Stimulated activated CD8-positive, alpha-beta memory T cell treated with anti-CD3 and anti-CD28 coated beads, Interleukin-12 subunit alpha, Interleukin-12 subunit beta, amount 100 ng/mL, for 24 hours (primary cell): ENCODE measurements around the gene SRPK2.

Experiments
- DNase-seq: peaks from one replicate; pipeline ENCODE4 v3.0.0-alpha.2; 2020; ENCODE audit errors: extremely low read depth

SRPK2 gene

DNA sequence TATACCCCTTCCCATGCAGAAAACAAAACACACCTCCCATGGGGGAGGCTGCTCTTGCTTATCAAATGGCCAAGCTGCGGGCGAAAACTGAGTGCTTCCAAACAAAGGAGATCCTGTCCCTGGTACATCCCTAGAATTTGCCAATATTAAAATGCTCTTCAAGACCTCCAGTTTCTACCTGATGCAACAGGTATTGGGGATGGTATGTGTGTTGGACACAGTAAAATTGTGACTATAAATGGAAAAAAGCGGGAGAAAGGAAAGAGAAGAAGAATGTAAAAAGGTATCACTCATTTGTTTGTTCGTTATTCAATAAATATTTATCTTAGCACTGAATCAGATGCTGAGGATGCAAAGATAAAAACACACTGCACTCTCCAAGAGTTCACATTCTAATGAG, 250.8 kb downstream of the SRPK2 start:
- DNase-seq: no peak

DNA sequence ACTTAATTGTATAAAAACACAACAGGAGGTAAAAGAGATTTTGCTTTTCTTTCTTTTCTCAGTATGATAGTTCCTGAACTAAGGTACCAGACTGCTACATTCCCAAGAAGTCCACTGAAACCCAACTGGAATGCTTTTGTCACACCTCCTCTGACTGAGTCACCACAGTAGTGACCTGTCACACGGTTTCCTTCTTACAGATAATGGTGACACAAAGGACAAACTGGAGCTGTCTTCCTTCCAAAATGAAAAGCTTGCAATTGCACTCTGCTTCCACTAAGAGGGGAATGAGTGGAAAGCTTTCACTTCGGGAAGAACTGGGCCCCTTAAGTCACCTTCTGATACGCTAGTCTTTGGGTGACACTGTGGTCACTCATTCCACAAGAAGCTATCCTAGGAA, 252.5 kb downstream of the SRPK2 start:
- DNase-seq: no peak

DNA sequence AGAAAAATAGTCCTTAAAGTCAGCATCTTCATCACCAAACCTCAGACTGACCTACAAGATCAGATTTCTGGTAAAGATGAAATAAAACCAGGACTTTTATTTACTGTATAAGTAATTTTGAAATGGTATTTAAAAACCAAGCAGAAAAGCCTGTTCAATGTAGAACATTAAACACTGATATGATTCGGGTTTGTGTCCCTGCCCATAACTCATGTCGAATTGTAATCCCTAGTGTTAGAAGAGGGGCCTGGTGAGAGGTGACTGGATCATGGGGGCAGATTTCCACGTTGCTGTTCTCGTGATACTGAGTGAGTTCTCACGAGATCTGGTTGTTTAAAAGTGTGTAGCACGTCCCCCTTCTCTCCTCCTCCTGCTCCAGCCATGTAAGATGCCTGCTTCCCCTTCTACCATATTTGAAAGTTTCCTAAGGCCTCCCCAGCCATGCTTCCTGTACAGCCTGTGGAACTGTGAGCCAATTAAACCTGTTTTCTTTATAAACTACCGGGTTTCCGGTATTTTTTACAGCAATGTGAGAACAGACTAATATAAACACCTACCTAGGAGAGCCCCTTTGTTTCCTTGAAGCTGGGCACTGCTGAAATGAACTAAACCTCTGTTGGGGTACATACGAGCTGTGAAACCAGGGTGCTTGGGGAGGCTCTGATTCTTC, 254.6 kb downstream of the SRPK2 start:
- DNase-seq: no peak

DNA sequence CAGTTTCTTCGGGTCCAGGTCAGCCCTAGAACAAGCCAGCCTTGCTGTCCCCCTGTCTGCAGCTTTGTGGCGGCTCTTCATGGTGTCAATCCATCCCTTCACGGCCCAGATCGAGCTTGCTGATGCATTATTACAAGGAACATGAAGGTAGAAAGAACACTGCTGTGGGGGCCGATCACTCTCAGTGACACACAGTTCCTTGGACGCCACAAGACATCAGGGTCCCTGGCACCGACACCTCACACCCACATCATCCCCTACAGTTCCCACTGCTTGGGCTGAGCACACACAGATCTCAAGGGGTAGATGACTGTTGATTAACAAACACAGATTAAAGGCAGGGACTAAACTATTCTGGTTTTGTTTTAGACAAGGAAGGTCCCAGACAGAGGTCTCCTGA, 255.4 kb downstream of the SRPK2 start:
- DNase-seq: no peak

DNA sequence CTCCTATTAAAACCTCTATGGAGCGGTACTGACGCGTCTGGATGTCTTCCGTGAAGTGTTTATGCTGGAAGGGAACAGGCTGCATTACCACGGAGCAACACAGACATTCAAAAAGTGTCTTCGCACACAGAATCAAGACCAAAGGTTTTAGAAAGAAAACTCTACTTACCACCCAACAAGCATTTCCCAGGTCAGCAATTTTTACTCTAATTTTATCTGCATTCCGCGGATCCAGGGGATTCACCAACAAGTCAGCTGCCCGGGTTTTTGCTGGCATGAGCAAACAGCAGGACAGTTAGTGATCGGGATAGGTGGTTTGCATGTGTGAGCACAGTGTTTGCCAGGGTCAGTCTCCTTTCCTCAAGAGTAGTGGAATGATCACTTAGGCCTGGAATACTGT, 255.9 kb downstream of the SRPK2 start:
- no peak for DNase-seq

DNA sequence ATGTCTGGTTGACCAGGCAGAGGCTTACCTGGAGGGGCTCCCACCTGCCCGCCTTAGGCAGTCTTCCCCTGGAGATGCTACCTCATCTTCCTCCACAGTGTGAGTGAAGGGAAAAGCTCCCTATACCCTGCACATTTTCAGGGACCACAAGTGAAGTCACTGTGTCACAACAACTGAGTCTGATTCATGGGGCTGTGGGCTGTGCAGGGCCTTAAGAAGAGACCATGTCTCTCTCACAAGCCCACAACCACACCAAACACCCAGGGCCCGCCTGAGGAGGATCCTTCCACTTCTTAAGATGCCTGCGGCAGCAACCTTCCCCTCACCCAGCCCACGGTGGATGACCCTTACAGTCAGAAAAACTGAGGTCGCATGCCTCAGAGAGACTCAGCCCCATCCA, 256.4 kb downstream of the SRPK2 start:
- DNase-seq: no peak

DNA sequence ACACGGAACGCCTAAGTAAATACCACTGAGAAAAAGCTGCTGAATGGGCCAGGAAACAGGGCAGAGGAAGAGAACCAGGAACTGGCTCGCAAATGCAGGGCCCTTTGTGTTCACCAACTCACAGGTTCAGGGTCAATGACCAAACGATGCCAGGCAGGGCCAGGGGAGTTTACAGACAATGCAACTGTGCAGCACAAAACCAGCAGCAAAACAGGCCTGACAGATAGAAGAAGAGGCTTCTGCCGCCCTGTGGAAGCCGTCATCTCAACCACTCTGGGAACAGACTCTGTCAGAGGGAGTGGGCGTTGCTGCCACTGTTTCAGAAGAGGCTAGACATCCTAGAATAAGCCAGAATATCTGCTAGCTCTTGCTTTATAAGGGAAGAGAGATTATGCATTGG, 256.8 kb downstream of the SRPK2 start:
- no peak for DNase-seq

DNA sequence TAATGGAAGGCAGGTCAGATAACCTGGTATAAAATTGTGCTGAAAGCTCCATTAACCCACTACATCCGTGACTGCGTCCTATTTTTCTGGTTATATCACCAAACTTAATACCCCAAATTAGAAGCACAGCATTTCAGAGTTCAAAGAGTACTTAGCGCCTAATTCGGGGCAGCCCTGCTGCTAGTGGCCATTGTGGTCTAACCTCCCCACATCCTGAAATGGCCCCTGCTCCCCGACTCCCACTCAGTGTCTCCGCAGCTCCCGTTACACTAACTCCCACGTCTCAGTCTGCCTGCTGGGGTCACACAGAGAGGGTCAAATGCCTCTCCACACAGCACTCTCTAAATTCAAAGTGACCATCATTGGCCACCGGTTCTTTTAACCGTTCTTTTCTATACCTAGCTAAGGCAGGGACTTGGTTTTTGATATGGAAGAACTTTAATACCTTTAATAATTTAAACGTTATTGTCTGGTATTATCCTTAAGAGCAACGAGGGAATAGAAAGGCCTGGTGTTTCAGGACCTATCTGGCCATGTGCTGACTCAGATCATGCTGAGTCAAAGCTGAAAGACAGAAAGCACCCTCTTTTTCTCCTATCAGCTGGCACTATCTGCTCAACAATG, 257.6 kb downstream of the SRPK2 start:
- no peak for DNase-seq

DNA sequence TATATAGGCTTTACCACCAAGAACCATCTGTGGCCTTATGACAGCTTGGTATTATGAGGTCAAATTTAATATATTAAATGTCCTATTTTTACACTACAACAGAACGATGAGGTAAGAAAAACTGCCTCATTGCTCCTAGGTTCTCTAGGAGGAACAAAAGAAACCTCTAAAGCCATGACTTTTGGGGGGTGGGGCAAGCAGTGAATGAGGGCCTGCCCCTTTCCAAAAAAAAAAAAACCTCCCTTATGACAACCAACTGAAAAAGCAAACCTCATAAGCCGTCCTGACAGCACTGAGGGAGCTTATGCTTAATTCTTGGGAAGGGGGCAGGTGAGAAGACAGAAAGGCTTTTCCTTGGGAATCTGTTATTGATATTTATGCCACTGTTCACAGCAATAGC, 258.1 kb downstream of the SRPK2 start:
- DNase-seq: no peak

DNA sequence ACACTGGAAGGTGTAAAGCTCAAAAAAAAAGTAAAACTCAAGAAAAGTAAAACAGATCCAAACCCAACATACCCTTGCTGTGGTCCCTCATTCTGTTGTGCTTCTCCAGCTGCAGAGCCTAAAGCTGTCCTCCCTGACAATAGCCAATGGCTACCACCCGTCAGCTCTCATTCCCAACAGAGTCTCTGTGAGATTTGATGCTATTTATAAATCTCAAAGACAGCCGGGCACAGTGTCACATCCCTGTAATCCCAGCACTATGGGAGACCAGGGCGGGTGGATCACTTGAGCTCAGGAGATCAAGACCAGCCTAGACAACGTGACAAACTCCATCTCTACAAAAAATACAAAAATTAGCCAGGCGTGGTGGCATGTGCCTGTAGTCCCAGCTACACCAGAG, 258.7 kb downstream of the SRPK2 start:
- no peak for DNase-seq

DNA sequence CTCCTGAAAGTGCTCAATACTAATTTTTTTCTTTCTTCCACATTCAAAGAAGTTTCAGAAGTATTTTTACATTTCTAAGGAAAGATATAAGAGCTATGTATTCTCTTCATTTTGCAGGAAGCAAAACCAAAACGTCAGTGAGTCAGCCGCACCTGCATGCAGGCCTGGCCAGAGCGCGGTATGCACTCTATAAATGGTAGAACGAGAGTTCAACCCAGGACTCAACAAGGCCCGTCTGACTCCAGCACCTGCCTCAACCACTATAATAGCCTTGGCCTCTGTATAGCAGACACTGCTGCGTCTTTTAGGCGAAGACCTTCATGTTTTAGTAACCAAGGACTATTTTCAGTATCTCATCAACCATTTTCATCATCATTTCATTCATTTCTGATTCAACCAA, 261.5 kb downstream of the SRPK2 start:
- DNase-seq: no peak

DNA sequence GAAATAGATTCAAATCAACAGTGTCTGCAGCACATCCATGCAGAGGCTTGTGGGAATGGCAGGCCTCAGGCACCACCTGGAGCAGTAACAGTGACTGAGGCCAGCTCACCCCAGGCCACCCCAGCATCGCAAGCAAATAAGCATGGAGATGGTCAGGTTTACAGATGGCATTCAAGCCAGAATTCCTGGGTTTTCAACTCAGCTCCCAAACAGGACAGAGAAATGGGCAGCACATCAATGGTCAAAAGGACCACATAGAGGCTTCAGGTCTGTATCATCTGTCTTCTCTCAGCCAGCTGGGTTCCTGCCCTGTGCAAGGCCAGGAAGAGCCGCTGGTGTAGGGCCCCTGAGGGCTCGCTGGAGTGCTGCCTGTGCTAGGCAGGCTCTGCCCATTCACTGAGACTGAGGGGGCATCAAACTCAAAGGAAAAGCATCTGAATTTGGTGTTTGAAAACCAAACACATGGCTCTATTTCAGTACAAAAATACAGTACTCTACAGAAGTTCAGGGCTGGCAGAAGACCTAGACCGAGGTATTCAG, 262.2 kb downstream of the SRPK2 start:
- no peak for DNase-seq

DNA sequence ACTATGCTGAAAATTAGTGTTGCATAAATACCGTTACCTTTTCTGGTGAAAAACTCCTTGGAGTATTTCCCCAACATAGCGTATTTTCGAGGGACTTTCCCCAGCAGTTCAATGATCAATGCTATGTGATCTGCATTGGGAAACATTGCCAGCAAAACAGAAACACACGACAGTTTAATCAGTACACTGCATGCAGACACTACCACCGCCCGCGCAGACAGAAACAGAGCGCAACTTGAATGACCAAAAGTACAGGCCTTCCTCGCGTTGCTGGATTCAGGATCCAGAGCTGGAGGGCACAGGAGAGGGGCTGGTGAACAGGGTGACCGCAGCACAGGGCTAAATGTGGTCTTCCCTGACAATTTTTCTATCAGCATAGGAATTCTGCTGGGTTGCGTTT, 263.0 kb downstream of the SRPK2 start:
- no peak for DNase-seq

DNA sequence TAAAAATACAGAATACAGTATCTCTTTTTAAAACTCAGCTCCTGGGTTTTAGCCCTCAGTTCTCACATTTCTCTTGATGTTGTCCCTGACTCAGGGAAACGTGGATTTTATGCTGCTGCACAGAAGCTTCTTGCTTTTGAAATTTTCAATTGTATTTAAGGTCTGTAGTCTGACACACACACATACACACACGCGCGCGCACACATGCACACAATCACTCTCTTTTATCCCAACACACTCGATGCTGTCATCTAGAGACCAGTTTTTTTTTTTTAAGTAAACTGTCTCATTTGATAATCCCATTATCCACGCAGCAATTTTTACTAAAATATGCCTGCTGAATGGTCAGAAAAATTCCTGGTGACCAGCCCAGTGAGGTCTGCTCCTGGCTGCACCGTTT, 266.1 kb downstream of the SRPK2 start:
- no peak for DNase-seq

DNA sequence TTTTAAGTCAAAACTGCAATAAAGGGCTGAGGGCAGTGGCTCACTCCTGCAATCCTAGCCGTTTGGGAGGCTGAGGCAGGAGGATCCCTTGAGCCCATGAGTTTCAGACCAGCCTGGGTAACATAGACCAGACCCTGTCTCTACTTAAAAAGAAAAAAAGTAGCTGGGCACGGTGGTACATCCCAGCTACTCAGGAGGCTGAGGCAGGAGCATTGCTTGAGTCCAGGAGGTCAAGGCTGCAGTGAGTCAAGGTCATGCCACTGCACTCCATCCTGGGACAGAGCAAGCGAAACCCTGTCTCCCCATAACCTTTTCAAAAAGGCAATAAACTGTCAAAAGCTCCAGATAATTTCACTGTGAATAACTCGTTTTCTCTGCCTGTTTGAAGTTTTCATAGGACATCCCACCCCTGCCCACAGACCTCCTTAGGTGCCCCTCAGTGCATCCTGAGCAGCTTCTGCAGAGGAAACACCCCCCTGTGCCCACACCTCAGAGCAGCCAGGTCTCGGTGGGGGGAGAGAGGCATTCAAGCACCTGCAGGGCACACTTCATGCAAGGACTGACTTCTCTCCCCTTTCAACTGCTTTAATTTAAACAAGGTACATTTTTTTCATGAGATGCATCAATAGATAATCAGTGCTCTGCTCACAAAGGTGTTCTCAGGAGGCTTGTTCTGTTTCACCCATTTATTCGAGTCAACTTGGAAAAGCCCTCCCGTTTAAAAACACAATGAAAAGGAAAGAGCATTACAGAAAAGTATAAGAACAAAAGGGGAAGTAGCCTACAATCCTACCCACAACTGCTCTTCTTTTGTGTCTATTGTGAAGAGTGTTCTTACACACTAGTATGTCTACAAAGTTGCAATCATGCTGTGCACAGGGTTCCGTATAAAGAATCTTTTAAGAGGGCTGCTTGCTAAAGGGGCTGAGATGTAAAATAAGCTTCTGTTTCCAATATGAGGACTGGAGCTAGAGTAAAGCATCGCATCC, 269.8 kb downstream of the SRPK2 start:
- no peak for DNase-seq

DNA sequence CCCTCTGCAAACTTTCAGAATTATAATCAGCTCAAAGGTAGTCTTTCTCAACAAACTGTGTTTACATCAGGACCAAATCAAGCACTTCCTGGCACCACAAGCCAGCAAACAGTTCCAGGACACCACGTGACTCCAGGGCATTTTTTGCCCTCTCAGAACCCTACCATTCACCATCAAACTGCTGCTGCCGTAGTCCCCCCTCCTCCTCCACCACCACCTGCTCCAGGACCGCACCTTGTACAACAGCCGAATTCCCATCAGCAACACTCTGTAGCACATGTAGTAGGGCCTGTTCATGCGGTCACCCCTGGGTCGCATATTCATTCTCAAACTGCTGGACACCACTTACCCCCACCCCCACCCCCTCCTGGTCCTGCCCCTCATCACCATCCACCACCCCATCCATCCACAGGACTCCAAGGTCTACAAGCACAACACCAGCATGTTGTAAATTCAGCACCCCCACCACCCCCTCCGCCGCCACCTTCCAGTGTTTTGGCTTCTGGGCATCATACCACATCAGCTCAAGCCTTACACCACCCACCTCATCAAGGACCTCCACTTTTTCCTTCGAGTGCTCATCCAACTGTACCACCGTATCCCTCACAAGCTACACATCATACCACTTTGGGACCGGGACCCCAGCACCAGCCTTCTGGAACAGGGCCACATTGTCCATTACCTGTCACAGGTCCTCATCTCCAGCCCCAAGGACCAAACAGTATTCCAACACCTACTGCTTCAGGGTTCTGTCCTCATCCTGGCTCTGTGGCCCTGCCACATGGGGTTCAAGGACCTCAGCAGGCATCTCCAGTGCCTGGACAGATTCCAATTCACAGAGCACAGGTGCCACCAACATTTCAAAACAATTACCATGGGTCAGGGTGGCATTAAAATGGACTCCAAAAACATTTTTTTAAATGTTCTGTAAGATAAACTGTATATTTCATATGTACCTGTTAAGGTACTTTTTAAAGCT, 276.0 kb downstream of the SRPK2 start:
- DNase-seq: no peak

DNA sequence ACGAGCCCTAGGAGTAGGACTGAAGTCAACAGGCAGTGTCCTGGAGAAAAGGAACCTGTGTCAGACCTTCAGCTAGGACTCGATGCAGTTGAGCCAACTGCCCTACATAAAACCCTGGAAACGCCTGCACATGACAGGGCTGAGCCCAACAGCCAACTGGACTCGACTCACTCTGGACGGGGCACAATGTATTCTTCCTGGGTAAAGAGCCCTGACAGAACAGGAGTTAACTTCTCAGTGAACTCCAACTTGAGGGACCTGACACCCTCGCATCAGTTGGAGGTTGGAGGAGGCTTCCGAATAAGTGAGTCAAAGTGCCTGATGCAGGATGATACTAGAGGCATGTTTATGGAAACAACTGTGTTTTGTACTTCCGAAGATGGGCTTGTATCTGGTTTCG, 281.3 kb downstream of the SRPK2 start:
- DNase-seq: no peak

DNA sequence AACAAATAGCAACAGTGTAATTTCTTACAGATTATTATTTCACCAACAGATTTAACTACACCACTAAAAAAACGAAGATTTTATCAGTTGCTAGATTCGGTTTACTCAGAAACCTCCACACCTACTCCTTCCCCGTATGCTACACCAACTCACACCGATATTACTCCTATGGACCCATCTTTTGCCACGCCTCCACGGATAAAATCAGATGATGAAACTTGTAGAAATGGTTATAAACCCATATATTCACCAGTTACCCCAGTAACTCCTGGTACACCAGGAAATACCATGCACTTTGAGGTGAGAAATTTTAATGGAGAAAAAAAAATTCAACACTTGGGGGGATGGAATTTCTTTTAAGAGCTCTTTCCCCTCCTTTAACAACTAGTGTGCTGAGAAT, 282.2 kb downstream of the SRPK2 start:
- no peak for DNase-seq

DNA sequence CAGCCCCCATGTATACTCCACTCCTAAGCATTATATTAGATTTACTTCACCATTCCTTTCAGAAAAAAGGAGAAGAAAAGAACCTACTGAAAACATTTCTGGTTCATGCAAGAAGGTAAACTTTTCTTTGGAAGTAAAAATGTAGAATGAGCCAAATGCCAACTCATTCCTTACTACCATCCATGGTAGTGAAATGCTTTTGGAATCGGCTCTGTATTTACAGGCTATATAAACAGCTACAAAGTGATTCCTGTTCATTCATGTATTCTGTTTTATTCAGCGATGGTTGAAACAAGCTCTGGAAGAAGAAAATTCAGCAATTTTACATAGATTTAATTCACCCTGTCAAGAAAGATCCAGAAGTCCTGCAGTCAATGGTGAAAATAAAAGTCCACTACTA, 283.1 kb downstream of the SRPK2 start:
- DNase-seq: no peak

DNA sequence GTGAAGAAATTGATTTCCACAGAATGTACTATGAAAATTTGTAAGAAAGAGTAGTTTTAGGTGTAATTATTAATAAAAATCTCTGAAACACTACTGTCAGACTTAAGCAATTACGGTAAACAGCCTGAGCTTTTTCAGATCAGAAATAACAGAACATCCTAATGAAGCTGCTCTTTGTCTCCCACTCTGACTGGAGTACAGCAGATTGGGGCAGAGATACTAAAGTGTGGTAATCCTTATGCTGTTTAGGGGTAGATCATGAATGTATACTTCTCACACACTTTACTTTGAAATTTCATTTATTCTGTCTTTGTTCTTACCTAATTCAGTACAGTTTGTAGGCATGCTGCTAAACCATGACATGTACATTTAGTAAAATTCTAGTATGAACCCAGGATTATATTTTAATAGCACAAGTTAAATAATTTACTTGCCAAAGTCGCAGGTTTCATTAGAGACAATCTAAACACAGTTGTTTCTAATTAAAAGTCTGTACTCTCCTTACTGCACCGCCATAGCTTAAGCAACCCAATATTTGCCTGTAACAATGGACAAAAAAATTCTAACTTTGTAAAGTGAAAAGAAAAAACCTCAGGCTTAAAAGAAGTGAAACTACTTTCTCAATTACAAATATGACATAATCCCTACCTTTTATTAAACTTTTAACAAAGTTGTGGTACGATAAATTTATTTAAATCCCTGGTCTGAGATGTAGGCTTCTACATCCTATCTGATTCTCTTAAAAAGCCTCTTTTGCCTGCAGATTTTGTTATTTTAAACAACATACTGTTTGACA, 286.0 kb downstream of the SRPK2 start:
- no peak for DNase-seq

DNA sequence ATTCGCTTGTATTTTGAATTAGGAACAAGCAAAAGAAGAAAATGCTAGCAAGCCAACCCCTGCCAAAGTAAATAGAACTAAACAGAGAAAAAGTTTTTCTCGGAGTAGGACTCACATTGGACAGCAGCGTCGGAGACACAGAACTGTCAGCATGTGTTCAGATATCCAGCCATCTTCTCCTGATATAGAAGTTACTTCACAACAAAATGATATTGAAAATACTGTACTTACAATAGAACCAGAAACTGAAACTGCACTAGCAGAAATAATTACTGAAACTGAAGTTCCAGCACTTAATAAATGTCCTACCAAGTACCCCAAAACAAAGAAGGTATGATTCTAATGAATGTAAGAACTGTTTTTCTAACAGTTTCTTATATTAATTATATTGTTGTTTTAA, 286.9 kb downstream of the SRPK2 start:
- no peak for DNase-seq
